ENCODE measurements around the gene SWT1.
"Not testable (repeated sequence)": the region's sequence is repeated elsewhere in the genome, so short reads cannot be mapped to it uniquely, and the experiment has no call there.

Gene SWT1

DNA sequence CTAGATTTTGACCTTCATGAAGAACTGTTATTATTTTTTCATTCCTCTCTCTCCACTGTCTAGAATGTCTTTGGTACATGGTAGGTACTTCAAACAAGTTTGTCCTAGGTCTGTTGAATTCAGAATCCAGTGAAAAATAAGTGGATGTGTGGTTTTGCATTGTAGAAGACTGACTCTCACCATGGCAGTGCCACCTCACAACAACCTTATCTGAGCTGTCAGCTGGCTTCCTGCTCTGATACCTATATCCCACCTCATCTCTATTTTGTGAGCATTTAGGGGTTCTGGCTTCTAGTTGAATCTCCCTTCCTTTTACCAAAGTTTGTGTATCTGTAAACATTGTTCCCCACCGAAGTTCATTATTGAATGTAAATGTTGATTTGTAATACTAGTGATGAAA is 9.1 kb downstream of the SWT1 start:
- no peak for DNase-seq (ENCODE audit: low read depth)

GRCh38 chr1:185170291-185170848 is 13.4 kb downstream of the SWT1 start:
- DNase-seq (ENCODE audit: low read depth): no peak

DNA sequence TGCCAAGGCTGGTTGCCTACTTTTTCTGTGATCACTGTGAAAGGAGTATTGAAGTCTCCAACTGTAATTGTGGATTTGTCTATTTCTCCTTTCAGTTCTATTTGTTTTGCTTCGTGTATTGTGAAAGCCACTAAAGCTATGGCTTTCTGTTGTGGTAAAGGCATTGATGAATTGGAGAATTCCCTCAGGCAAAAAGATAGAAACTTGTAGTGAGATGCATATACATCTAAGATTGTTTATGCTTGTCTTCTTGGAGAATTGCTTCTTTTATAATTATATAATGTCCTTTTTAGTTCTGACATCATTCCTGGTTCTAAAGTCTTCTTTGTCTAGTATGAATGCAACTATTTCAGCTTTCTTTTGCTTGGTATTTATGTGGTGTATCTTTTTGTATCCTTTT is 36.8 kb downstream of the SWT1 start:
- no peak for DNase-seq (ENCODE audit: low read depth)

DNA sequence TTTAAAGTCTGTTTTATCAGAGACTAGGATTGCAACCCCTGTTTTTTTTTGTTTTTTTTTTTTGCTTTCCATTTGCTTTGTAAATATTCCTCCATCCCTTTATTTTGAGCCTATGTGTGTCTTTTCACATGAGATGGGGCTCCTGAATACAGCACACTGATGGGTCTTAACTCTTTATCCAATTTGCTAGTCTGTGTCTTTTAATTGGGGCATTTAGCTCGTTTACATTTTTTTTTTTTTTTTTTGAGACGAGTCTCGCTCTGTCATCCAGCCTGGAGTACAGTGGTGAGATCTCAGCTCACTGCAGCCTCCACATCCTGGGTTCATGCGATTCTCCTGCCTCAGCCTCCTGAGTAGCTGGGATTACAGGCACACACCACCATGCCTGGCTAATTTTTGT is 41.7 kb downstream of the SWT1 start:
- DNase-seq (ENCODE audit: low read depth): not testable (repeated sequence)

DNA sequence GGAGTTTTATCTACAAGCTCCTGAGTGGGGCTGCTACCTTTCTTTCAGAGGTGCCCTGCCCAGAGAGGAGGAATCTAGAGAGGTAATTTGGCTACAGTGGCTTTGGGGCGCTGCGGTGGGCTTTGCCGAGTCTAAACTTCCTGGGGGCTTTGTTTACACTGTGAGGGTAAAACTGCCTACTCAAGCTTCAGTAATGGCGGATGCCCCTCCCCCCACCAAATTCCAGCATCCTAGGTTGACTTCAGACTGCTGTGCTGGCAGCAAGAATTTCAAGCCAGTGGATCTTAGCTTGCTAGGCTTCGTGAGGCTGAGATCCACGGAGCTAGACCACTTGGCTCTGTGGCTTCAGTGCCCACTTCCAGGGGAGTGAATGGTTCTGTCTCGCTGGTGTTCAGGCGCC is 43.9 kb downstream of the SWT1 start:
- DNase-seq (ENCODE audit: low read depth): no peak

DNA sequence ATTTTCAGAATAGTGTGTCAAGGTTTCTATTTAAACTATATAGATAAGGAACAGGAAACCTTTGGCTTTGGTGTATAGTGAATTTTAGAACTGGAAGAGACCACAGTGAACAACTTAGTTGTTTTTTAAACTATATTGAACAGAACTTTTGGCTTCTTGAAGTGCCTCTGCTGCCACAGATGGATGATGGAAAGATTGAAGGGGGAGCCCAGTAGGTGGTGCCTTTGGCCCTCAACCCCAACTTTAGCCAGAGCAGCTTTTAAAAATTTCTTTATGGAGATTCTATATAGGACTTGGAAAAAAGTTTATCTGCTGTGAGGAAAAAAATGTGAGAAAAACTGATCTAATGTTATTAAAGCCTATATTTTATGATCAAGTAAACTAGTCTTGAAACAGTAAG is 50.2 kb downstream of the SWT1 start:
- DNase-seq (ENCODE audit: low read depth): no peak

GRCh38 chr1:185207980-185208602 is 51.1 kb downstream of the SWT1 start:
- no peak for DNase-seq (ENCODE audit: low read depth)

DNA sequence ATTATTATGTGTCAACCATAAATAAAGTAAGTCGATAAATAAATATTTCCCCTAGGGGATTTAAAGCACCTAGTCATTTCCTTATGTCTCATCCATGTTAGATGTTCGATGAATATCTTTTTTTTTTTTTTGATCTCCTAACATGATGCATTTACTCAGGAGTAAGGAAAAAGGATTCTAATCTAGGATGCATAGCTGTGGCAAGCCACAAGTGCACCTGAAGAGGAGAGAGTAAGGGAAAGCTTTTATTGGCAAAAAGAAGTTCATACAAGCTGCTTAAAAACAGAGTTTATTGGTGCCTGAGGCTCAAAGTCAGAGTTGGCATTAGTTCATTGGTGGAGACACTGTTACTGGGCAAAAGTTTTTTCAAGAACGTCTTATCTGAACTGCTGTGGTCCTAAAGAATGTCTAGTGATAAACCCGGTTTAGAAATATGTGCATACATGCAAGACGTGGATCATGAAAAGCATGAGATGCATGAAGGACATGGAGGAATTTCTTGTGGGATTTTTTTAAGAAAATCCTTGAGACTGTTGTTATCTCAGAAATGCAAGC is 51.7 kb downstream of the SWT1 start:
- DNase-seq (ENCODE audit: low read depth): no peak

DNA sequence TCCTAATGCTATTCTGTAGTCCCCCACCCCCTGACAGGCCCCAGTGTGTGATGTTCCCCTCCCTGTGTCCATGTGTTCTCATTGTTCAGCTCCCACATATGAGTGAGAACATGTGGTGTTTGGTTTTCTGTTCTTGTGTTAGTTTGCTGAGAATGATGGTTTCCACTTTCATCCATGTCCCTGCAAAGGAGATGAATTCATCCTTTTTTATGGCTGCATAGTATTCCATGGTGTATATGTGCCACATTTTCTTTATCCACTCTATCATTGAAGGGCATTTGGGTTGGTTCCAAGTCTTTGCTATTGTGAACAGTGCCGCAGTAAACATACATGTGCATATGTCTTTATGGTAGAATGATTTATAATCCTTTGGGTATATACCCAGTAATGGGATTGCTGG is 52.4 kb downstream of the SWT1 start:
- DNase-seq (ENCODE audit: low read depth): not testable (repeated sequence)

DNA sequence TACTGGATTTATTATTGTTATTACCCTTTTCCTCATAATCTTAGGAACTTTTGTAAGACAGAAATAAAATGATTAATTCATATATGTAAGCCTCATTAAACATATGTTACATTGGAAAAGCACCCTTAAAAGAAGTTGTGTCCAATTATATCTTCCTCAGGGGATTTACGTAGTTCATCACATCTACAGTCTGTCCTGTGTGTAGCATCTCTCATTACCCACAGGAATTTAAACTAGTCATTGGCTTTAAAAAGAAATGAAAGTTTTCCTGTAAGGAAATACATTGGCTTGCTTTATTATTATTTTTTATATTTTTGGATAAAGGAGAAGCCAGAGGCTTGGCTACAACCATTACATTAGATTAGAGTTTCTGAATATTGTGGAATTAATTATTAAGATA is 56.1 kb downstream of the SWT1 start:
- DNase-seq (ENCODE audit: low read depth): no peak

GRCh38 chr1:185215911-185216310 is 58.9 kb downstream of the SWT1 start:
- DNase-seq (ENCODE audit: low read depth): no peak

DNA sequence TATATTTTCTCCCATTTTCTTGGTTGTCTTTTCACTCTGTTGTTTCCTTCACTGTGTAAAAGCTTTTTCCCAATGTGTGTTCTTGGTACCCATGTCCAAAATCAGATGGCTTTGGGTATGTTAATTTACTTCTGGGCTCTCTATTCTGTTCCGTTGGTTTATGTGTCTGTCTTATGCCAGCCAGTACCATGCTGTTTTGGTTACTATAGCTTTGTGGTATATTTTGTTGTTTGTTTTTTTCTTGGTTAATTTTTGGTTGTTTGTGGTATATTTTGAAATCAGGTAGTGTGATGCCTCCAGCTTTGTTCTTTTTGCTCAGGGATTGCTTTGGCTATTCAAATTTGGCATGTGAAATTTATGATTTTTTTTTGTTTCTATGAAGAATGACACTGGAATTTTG is 67.2 kb downstream of the SWT1 start:
- DNase-seq (ENCODE audit: low read depth): no peak

DNA sequence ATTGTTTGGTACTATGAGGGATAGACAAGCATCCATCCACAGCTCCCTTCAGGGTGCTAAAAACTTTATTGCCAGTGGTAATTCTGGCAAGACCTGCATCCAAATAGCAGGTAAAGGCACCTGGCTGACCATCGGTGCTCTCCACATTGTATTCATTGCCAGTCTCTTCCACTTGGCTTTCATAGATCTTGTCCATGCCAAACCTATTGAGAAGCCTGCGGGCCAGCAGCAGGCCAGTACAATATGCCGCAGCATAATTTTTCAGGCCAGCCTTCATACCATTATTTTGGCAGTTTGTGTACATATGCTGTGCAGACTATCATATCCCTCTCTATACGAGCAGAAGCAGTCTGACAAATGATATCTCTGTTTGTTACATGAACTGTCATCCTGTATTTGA is 70.2 kb downstream of the SWT1 start:
- no peak for DNase-seq (ENCODE audit: low read depth)

DNA sequence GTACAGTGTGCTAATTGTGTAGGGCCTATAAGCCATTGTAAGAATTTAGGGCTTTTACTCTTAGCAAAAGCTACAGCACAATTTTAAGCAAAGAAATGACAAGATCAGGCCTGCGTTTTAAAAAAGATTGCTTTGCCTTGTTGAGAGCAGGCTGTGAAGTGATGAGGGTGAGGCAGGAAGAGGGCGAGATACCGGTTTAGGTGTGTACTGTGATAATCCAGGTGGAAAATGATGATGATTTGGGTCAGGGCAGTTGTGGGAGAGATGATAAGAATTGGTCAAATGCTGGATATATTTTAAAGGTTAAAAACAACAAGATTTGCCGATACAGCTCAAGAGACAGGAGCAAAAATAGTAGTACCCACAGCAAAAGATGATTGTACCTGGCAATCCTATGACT is 72.0 kb downstream of the SWT1 start:
- DNase-seq (ENCODE audit: low read depth): no peak

- no peak for DNase-seq (ENCODE audit: low read depth)
Measured at GRCh38 chr1:185229981-185230380, 73.0 kb downstream of the SWT1 start.

- no peak for DNase-seq (ENCODE audit: low read depth)
Measured at GRCh38 chr1:185232874-185233273, 75.9 kb downstream of the SWT1 start.

GRCh38 chr1:185234183-185234582 is 77.2 kb downstream of the SWT1 start:
- DNase-seq (ENCODE audit: low read depth): not testable (repeated sequence)

DNA sequence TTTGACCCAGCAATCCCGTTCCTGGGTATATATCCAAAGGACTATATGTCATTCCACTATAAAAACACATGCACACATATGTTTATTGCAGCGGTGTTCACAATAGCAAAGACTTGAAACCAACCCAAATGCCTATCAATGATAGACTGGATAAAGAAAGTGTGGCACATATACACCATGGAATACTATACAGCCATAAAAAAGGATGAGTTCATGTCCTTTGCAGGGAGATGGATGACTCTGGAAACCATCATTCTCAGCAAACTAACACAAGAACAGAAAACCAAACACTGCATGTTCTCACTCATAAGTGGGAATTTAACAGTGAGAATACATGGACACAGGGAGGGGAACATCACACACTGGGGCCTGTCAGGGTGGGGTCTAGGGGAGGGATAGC is 80.2 kb downstream of the SWT1 start:
- not testable (repeated sequence) for DNase-seq (ENCODE audit: low read depth)

DNA sequence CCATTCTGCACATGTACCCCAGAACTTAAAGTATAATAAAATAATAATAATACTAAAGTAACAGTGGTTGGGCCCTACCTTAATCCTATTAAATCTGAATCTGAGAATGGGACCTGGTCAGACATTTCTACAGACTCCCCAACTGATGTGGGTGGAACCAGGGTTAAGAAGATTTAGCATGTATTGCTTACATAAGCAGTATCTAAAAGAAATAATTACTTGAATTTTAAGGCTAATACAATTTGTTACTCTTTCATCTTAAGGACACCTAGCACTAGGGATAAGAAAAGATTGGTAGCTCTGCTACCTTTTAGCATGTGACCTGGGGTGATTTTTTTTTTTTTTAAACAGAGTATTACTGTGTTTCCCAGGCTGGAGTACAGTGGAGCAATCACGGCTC is 80.7 kb downstream of the SWT1 start:
- no peak for DNase-seq (ENCODE audit: low read depth)

DNA sequence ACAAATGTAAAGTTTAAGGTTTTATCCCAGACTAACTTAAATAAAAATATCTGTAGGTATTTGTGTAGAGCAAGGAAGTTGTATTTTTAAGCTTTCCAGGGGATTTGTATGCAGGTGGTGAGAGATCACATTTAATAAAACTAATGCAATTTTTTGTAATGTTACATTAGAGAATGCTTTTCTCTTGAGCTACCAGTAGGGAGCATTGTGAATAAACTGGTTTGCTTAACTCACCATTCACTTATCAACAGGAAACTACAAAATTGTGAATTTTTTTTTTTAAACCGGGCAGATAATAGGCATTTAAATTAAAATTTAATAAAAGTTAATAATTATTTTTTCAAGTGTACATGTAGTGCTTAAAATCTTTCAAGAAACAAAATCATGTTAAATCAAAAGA is 81.5 kb downstream of the SWT1 start:
- DNase-seq (ENCODE audit: low read depth): no peak

DNA sequence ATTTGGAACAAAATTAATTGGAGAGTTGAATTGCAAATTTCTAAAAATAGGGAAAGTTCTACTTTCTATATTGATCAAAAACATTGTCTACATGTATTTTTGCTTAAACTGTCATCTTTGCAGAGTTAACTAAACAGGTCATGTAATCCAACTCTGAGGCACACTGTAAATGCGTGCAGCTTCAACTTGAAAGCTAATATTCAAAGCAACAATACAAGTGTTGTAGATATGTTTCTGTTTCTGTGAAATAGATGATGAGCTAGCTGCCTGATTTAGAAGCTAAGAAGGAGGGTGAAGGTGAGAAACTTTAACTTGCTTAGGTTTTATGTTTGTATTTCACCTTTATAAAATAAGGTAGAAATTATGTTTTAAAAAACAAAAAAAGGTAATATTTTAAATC is 82.9 kb downstream of the SWT1 start:
- no peak for DNase-seq (ENCODE audit: low read depth)

GRCh38 chr1:185241127-185241526 is 84.2 kb downstream of the SWT1 start:
- no peak for DNase-seq (ENCODE audit: low read depth)

DNA sequence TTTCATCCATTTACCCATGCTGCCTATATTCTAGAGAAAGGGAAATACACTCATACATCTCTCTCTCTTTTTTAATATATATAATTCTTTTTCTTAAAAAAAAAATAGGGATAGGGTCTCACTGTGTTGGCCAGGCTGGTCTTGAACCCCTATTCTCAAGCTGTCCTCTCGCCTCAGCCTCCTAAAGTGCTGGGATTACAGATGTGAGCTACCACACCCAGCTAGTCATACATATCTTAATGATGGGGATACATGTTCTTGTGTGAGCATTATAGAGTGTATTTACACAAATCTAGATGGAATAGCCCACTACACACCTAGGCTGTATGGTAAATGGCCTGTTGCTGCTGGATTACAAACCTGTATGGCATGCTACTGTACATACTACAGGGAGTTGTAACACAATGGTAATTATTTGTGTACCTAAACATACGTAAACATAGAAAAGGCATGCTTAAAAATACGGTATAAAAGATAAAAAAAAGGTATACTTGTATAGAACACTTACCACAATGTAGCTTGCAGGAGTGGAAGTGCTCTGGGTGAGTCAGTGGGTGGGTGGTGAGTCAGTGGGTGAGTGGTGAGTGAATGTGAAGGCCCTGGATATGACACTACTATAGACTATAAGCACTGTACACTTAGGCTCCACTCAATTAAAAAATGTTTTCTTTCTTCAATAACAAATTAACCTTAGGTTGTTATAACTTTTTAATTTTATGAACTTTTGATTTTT is 87.2 kb downstream of the SWT1 start:
- DNase-seq (ENCODE audit: low read depth): no peak

Measured in T-helper 22 cell (primary cell).